PC-9 (cell line): ENCODE data around the gene ABLIM1. TPM values are rescaled to one million over a fixed set of nuclear protein-coding genes. Genes with fewer than 3 reads are reported as not detected.

Experiments used
- BruUV-seq: library from RNA; stranded (reverse); fragments of 400-500 nt; replicated peaks from 2 replicates; lab custom pipeline; 2021; lab: Mats Ljungman, UMichigan
- CTCF ChIA-PET: fragments of 300-600 bp; sonication (Branson Sonifier 250); formaldehyde crosslinking; loops from one replicate; lab custom pipeline; 2022; ENCODE audit warnings: antibody characterized with exemption; lab: Charles Lee
- POLR2A ChIA-PET: fragments of 300-600 bp; sonication (Branson Sonifier 250); formaldehyde crosslinking; loops from one replicate; lab custom pipeline; 2022; ENCODE audit warnings: antibody characterized with exemption; ENCODE audit not compliant: unreplicated experiment; lab: Charles Lee
- DNase-seq, 2 experiments: peaks; one replicate each; pipeline versions ENCODE4 v3.0.0 to v3.0.0-alpha.2; 2015 to 2022; ENCODE audit warnings: mixed read lengths in 1 of 2
- H2AFZ ChIP-seq: fragments of 200-600 bp; sonication (generic); 2 replicates; pipeline ENCODE4 v1.8.1; 2017; ENCODE audit warnings: antibody characterized with exemption
- H3F3A ChIP-seq: fragments of 200-600 bp; sonication (generic); 2 replicates; pipeline ENCODE4 v1.8.1; 2017; ENCODE audit warnings: antibody characterized with exemption, mild to moderate bottlenecking, low read depth; ENCODE audit not compliant: insufficient read depth
- H3K27ac ChIP-seq: fragments of 200-600 bp; sonication (generic); 2 replicates; pipeline ENCODE4 v1.6.1; 2016; ENCODE audit warnings: mixed run types
- H3K27me3 ChIP-seq: fragments of 200-600 bp; sonication (generic); 2 replicates; pipeline ENCODE4 v1.6.1; 2016; ENCODE audit warnings: low read depth, mixed run types; ENCODE audit not compliant: insufficient read depth
- H3K36me3 ChIP-seq: fragments of 200-600 bp; sonication (generic); 2 replicates; pipeline ENCODE4 v1.6.1; 2016; ENCODE audit warnings: low read depth, mixed run types
- H3K4me1 ChIP-seq: fragments of 200-600 bp; sonication (generic); replicated peaks from 2 replicates; pipeline ENCODE4 v1.6.1; 2016; ENCODE audit warnings: mixed run types; ENCODE audit not compliant: insufficient read depth
- H3K4me2 ChIP-seq: fragments of 200-600 bp; sonication (generic); 2 replicates; pipeline ENCODE4 v1.6.1; 2017; ENCODE audit warnings: mixed run types
- H3K4me3 ChIP-seq: fragments of 200-600 bp; sonication (generic); 2 replicates; pipeline ENCODE4 v1.6.1; 2016; ENCODE audit warnings: mixed run types
- H3K79me2 ChIP-seq: fragments of 200-600 bp; sonication (generic); 2 replicates; pipeline ENCODE4 v1.6.1; 2017; ENCODE audit warnings: low read depth, mixed run types
- H3K9me2 ChIP-seq: fragments of 200-600 bp; sonication (generic); 2 replicates; pipeline ENCODE4 v1.8.1; 2017; ENCODE audit warnings: mild to moderate bottlenecking; ENCODE audit not compliant: insufficient read depth
- H3K9me3 ChIP-seq: fragments of 200-600 bp; sonication (generic); 2 replicates; pipeline ENCODE4 v1.8.1; 2016; ENCODE audit warnings: low read depth; ENCODE audit not compliant: insufficient read depth
- H4K20me1 ChIP-seq: fragments of 200-600 bp; sonication (generic); 2 replicates; pipeline ENCODE4 v1.8.1; 2017; ENCODE audit not compliant: insufficient read depth
- CTCF ChIP-seq: fragments of 200-600 bp; sonication (generic); conservative IDR thresholded peaks from 2 replicates; pipeline ENCODE4 v1.6.1; 2017; ENCODE audit warnings: mixed run types, antibody characterized with exemption, mild to moderate bottlenecking, moderate library complexity
- EZH2 ChIP-seq: fragments of 200-600 bp; sonication (generic); IDR thresholded peaks from 2 replicates; pipeline ENCODE4 v1.8.0; 2017; ENCODE audit warnings: antibody characterized with exemption, low read depth
- intact Hi-C: fragments of 100-400 bp; cut with micrococcal nuclease; formaldehyde crosslinking; loops from one replicate; pipeline ENCODE4 v1.10.0; 2022; ENCODE audit not compliant: unreplicated experiment
- total RNA-seq: library from RNA; stranded (reverse); gene quantifications from 2 replicates; pipeline ENCODE4 v1.2.3, GENCODE V29; 2021

ABLIM1 gene
- total RNA-seq, 1 experiment from 2014 or later = 68.7 TPM

- intact Hi-C loops = no loop called here
- no peak overlapping the region for H3K27ac ChIP-seq
Observed at GRCh38 chr10:114398587-114399331, 259.3 kb downstream of the ABLIM1 start.

GRCh38 chr10:114397651-114398145, 260.4 kb downstream of the ABLIM1 start:
- peaks cover 13% of the 10 kb centered on the region; the same call in 1 of the 2 replicates for H3K4me1 ChIP-seq
- no peak for DNase-seq
- H3K79me2 ChIP-seq = peaks cover 38% of the 10 kb centered on the region
- ChIA-PET CTCF (no interaction called here), POLR2A (interaction anchor here (1.0 kb wide), 1 partner anchor 19 kb away, joined by 6 read pairs; no protein-coding TSS in a partner anchor)
- no peak overlapping the region for H2AFZ ChIP-seq
- no peaks in the 10 kb centered on the region for H3K9me3 ChIP-seq
- H3K4me3 ChIP-seq = no peak overlapping the region
- intact Hi-C loops = no loop called here
- H3K27me3 ChIP-seq = no peaks in the 10 kb centered on the region
- no peaks in the 10 kb centered on the region for H3K36me3 ChIP-seq
- no peaks in the 10 kb centered on the region for H4K20me1 ChIP-seq
- H3K9me2 ChIP-seq = no peaks in the 10 kb centered on the region
- BruUV-seq = no TSS peak
- H3F3A ChIP-seq = no peaks in the 10 kb centered on the region
- no peak overlapping the region for H3K4me2 ChIP-seq
- no peak overlapping the region for H3K27ac ChIP-seq
- TF ChIP-seq CTCF (no peak), EZH2 (no peak)

More at GRCh38 chr10:114398587-114399331, 259.3 kb downstream of the ABLIM1 start:
- Histone ChIP-seq H3K36me3 (no peaks in the 10 kb centered on the region), H3K9me2 (no peaks in the 10 kb centered on the region), H3K4me2 (no peak overlapping the region), H3K9me3 (no peaks in the 10 kb centered on the region), H3F3A (no peaks in the 10 kb centered on the region), H3K4me1 (peaks cover 15% of the 10 kb centered on the region; the same call in 1 of the 2 replicates), H2AFZ (no peak overlapping the region), H3K4me3 (no peak overlapping the region), H3K27me3 (no peaks in the 10 kb centered on the region), H4K20me1 (no peaks in the 10 kb centered on the region), H3K79me2 (peaks cover 45% of the 10 kb centered on the region)
- no TSS peak for BruUV-seq
- no peak for DNase-seq
- ChIA-PET CTCF (no interaction called here), POLR2A (no interaction called here)
- TF ChIP-seq EZH2 (no peak), CTCF (no peak)

- H3K4me3 ChIP-seq = no peak overlapping the region
- intact Hi-C loops = no loop called here
- no peak for DNase-seq
- H3F3A ChIP-seq = no peaks in the 10 kb centered on the region
- no peaks in the 10 kb centered on the region for H3K9me3 ChIP-seq
- CTCF ChIA-PET = no interaction called here
- POLR2A ChIA-PET = no interaction called here
- no TSS peak for BruUV-seq
- no peak overlapping the region for H3K27ac ChIP-seq
- peaks cover 32% of the 10 kb centered on the region for H3K79me2 ChIP-seq
- no peaks in the 10 kb centered on the region for H4K20me1 ChIP-seq
- H3K9me2 ChIP-seq = no peaks in the 10 kb centered on the region
- H3K27me3 ChIP-seq = no peaks in the 10 kb centered on the region
- H3K4me2 ChIP-seq = no peak overlapping the region
- H2AFZ ChIP-seq = no peak overlapping the region
- TF ChIP-seq CTCF = no peak
- TF ChIP-seq EZH2 = no peak
- no peaks in the 10 kb centered on the region for H3K36me3 ChIP-seq
- 0 out of 2 replicates have a peak, but pooled peaks cover under 1% of the 10 kb centered on the region for H3K4me1 ChIP-seq
Observed at GRCh38 chr10:114396464-114396863, 261.6 kb downstream of the ABLIM1 start.
